Measurements from ENCODE around the gene AKAP12.
"Not testable (repeated sequence)": the region's sequence is repeated elsewhere in the genome, so short reads cannot be mapped to it uniquely, and the experiment has no call there.

Gene AKAP12

DNA sequence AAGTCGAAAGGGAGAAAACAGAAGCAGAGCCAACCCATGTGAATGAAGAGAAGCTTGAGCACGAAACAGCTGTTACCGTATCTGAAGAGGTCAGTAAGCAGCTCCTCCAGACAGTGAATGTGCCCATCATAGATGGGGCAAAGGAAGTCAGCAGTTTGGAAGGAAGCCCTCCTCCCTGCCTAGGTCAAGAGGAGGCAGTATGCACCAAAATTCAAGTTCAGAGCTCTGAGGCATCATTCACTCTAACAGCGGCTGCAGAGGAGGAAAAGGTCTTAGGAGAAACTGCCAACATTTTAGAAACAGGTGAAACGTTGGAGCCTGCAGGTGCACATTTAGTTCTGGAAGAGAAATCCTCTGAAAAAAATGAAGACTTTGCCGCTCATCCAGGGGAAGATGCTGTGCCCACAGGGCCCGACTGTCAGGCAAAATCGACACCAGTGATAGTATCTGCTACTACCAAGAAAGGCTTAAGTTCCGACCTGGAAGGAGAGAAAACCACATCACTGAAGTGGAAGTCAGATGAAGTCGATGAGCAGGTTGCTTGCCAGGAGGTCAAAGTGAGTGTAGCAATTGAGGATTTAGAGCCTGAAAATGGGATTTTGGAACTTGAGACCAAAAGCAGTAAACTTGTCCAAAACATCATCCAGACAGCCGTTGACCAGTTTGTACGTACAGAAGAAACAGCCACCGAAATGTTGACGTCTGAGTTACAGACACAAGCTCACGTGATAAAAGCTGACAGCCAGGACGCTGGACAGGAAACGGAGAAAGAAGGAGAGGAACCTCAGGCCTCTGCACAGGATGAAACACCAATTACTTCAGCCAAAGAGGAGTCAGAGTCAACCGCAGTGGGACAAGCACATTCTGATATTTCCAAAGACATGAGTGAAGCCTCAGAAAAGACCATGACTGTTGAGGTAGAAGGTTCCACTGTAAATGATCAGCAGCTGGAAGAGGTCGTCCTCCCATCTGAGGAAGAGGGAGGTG lies 112.9 kb downstream of the AKAP12 start:
- TF ChIP-seq, protein P1, sequence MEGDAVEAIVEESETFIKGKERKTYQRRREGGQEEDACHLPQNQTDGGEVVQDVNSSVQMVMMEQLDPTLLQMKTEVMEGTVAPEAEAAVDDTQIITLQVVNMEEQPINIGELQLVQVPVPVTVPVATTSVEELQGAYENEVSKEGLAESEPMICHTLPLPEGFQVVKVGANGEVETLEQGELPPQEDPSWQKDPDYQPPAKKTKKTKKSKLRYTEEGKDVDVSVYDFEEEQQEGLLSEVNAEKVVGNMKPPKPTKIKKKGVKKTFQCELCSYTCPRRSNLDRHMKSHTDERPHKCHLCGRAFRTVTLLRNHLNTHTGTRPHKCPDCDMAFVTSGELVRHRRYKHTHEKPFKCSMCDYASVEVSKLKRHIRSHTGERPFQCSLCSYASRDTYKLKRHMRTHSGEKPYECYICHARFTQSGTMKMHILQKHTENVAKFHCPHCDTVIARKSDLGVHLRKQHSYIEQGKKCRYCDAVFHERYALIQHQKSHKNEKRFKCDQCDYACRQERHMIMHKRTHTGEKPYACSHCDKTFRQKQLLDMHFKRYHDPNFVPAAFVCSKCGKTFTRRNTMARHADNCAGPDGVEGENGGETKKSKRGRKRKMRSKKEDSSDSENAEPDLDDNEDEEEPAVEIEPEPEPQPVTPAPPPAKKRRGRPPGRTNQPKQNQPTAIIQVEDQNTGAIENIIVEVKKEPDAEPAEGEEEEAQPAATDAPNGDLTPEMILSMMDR (IDR thresholded peaks at IDR 0.05; ENCODE audit: insufficient read depth, missing control alignments), result no peak
- no peak for FAIRE-seq
- DNase-seq (ENCODE audit: insufficient read length, low spot score), result no peak

DNA sequence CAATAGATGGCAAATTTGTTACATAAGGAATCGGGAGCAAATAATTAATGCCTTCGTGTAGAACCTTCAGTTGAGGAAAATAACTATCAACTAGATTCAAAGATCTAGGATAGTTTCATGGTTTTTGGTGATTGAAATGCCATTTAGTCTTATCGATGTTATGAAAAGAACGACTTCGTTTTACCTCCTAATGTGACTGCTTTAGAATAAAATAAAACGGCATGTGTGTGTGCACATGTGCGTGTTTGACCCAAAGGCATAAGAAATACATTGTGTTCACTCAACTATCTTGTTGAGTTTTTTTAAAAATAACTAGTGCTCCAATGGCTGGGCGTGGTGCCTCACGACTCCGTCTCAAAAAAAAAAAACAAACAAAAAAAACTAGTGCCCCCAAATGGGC lies 114.0 kb downstream of the AKAP12 start:
- TF ChIP-seq, protein P1 (IDR thresholded peaks at IDR 0.05; ENCODE audit: insufficient read depth, missing control alignments), result no peak
- DNase-seq (ENCODE audit: insufficient read length, low spot score), result no peak
- FAIRE-seq, result no peak

DNA sequence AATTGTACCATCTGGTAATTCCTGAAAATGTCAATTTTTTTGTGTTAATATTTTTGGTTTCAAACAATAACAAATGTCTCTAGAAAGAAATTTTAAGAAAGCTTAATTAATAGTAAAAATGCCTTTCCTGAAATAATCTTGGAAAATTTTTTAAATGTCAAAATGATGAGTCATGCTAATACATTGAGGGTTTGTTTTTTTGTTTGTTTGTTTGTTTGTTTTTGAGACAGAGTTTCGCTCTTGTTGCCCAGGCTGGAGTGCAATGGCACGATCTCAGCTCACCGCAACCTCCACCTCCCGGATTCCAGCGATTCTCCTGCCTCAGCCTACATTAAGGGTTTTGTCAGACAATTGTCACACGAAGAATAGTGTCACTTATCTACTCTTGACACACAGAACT lies 117.2 kb downstream of the AKAP12 start:
- DNase-seq (ENCODE audit: insufficient read length, low spot score); FAIRE-seq: not testable (repeated sequence)

DNA sequence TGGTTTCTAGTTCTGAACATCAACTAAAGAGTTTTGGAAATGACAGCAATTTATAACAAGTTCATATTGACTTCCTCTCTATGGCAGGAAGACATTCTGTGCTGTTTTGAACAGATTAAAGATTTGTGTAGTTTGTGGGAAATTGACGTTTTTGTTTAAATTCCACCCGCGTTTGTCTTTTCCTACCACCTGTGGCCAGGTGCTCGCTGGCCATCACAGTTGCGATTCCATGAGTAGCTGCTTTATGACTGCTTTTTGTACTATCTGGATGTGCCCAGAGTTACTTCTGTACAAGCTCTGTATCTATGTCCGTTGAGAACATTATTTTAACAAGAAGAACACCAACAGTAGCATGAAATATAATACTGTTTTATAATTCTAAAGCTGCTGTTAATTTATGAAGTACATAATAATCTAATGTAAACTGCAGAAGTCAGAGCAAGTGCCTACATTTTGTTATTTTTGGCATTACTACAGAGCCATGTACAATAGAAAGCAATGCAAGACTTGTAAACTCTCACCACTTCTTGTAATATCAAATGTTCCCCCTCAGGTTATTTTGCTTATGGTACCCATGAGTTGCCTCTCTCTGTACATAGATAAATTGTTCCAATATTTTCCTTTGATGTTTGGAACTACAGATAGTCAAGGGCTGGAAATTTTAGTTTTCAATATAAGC lies 118.1 kb downstream of the AKAP12 start:
- FAIRE-seq (no peak), DNase-seq (ENCODE audit: insufficient read length, low spot score) (no peak)
- TF ChIP-seq, protein P1 (IDR thresholded peaks at IDR 0.05; ENCODE audit: insufficient read depth, missing control alignments), result no peak

DNA sequence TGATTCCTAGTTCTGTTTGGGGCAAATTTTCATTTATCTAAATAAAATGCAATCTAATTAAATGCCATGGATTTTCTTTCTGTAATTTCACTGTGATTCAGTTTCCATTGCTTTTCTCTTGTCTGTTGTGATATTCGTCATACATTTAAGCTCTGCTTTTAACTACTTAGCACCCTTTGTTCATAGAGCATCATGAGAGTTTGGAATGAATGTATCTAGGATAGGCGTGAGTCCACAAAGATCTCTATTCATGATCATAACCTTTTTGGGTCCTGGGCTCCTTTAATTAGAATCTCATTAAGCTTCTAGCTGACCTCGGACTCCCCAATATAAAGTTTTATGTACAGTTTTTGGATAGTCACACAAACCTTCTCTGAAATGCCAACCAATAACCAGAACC lies 118.7 kb downstream of the AKAP12 start:
- TF ChIP-seq, protein P1 (IDR thresholded peaks at IDR 0.05; ENCODE audit: insufficient read depth, missing control alignments), result no peak
- DNase-seq (ENCODE audit: insufficient read length, low spot score), result no peak
- FAIRE-seq, result no peak

DNA sequence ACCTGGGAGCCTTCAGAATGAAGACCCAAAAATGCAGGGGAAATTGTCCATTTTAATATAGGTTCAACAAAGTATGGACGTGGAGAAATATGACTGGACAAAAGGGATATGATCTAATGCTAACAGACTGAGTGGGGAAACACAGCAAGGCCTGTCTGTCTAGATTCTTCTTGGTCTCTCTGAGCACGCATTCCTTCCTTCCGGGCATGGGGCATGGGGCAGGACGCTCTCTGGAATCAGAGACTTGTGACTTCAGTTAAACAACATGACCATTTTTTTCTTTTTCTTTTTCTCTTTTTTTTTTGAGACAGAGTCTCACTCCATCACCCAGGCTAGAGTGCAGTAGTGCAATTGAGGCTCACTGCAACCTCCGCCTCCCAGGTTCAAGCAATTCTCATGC lies 119.7 kb downstream of the AKAP12 start:
- FAIRE-seq (no peak), DNase-seq (ENCODE audit: insufficient read length, low spot score) (no peak)
- TF ChIP-seq, protein P1 (IDR thresholded peaks at IDR 0.05; ENCODE audit: insufficient read depth, missing control alignments), result no peak

DNA sequence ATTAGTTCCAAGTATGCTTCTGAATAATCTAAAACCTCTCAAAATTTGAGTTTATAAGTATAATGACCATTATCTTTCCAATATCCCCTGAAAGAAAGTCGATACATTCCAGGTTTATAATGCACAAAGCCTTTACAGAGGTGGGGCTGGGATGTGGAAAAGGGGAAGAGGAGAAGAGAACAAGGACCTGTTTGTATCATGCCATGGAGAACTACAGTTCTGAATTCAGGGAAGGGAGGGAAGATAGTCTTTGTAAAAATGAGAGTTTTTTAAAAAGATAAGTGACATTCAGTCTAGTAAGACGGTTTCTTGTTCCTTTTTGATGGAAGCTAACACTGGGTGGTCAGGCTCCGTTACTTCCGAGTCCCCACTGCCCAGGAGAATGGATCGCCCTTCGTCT lies 125.5 kb downstream of the AKAP12 start:
- no peak for FAIRE-seq
- DNase-seq (ENCODE audit: insufficient read length, low spot score), result no peak

More for the DNA sequence above, 125.5 kb downstream of the AKAP12 start:
- TF ChIP-seq, protein P1 (IDR thresholded peaks at IDR 0.05; ENCODE audit: insufficient read depth, missing control alignments), result no peak

All from D721Med (cell line).